SH-SY5Y (cell line): ENCODE data around the gene YRDC.

Experiments used
- GATA2 ChIP-seq: IDR thresholded peaks from 2 replicates; pipeline ENCODE4 v1.6.1; 2011; ENCODE audit warnings: mild to moderate bottlenecking, low read depth, low read length
- GATA3 ChIP-seq: IDR thresholded peaks from 2 replicates; pipeline ENCODE4 v1.6.1; 2011; ENCODE audit warnings: low read depth, mild to moderate bottlenecking, low read length, moderate library complexity

- TF ChIP-seq GATA2: no peak
- no peak for TF ChIP-seq GATA3
Measured at GRCh38 chr1:37802439-37802838, 5.6 kb downstream of the YRDC start.
